Measurements from ENCODE around the gene ANKRD6. TPM values are rescaled to one million over a fixed set of nuclear protein-coding genes. Genes with fewer than 3 reads are reported as not detected.

The ANKRD6 gene
- polyA plus RNA-seq, 10 donors: 5.6 to 14.1 (median 8.4) TPM

Other genes with a start within 250 kb of the ANKRD6 start
- 1 to 10 TPM in 5 of 10 donors, under 1 TPM in 5; 0.24 to 1.6 (median 1.0) TPM for gene GABRR1, start 215.8 kb upstream of the ANKRD6 start, polyA plus RNA-seq (ENCODE audit: insufficient read length in 10 of 10)
- gene GABRR2, start 117.9 kb upstream of the ANKRD6 start, polyA plus RNA-seq (ENCODE audit: insufficient read length in 10 of 10): 1 to 10 TPM in 7 of 10 donors, under 1 TPM in 3; 0.41 to 3.2 (median 1.4) TPM
- 10 to 100 TPM; 37.6 to 49.0 (median 42.8) TPM for gene UBE2J1, start 80.4 kb upstream of the ANKRD6 start, polyA plus RNA-seq (ENCODE audit: insufficient read length in 10 of 10)
- 100 to 1,000 TPM in 5 of 10 donors, 10 to 100 TPM in 5; 45.7 to 125 (median 99.9) TPM for gene RRAGD, start 20.9 kb upstream of the ANKRD6 start, polyA plus RNA-seq (ENCODE audit: insufficient read length in 10 of 10)
- 10 to 100 TPM; 21.7 to 35.8 (median 27.7) TPM for gene LYRM2, start 205.6 kb downstream of the ANKRD6 start, polyA plus RNA-seq (ENCODE audit: insufficient read length in 10 of 10)